ENCODE measurements around the gene POP4. TPM values are rescaled to one million over a fixed set of nuclear protein-coding genes. Genes with fewer than 3 reads are reported as not detected.

POP4 gene
- total and polyA plus RNA-seq, 9 of the 15 experiments (the other 6 are each of a cell fraction or from before 2014, with no cell fraction given): 42.1 to 128 (median 99.0) TPM

- intact Hi-C loops (cut with micrococcal nuclease) (no loop called here), in situ Hi-C loops (cut with MboI) (loop anchor here (25.0 kb wide), 1 partner anchor 859 kb away; no protein-coding TSS in a partner anchor)
- peaks cover 0 to 7% of the 10 kb centered on the region in 2 experiments; a peak in 2 of 5 replicates for H3K4me1 ChIP-seq (replicated peaks in 1 of 2; ENCODE audit: control insufficient read depth in 2 of 2, insufficient read depth in 2 of 2, low read length in 2 of 2)
- no TSS peak for BruUV-seq (replicated peaks)
- no peak overlapping the region for H3K9ac ChIP-seq (ENCODE audit: insufficient read depth in 1 of 2, low read depth in 2 of 2, low read length in 2 of 2)
- ChIA-PET POLR2A (interaction anchor here (1.1 to 1.3 kb wide), 2 partner anchors 9 to 10 kb away, joined by 3 read pairs; partner anchors contain the start of gene POP4), CTCF (ENCODE audit: low intra/inter-chr PET ratio) (interaction anchor here (0.6 kb wide), 2 partner anchors 1093 to 1354 kb away, joined by 3 read pairs; no protein-coding TSS in a partner anchor)
- no peak overlapping the region for H3K4me2 ChIP-seq (ENCODE audit: insufficient read depth, low read length)
- DNase-seq (ENCODE audit: extremely low read depth in 1 of 4, low spot score in 3 of 4) (peak in 2 of 4 experiments; percentile 49), ATAC-seq (peak; percentile 63), FAIRE-seq (no peak)
- H2AFZ ChIP-seq (ENCODE audit: low read depth, low read length): peak overlapping the region; percentile 14; the same call in 1 of the 2 replicates
- H3K79me2 ChIP-seq (ENCODE audit: control insufficient read depth, insufficient read depth, low read length): no peaks in the 10 kb centered on the region
- no peaks in the 10 kb centered on the region for H3K36me3 ChIP-seq (ENCODE audit: control insufficient read depth, insufficient read depth, low read length)
- no peak overlapping the region for H3K27ac ChIP-seq (ENCODE audit: extremely low read depth, low read depth, low read length)
- H3K9me3 ChIP-seq (replicated peaks; ENCODE audit: control insufficient read depth, insufficient read depth, low read depth, low read length): no peaks in the 10 kb centered on the region
- no peak overlapping the region for H3K4me3 ChIP-seq
- H3K27me3 ChIP-seq (ENCODE audit: control insufficient read depth in 2 of 2, insufficient read depth in 2 of 2, low read length in 2 of 2): peaks cover 5 to 13% of the 10 kb centered on the region in 2 experiments; a peak in 4 of 5 replicates
- peaks cover 3% of the 10 kb centered on the region; the same call in 1 of the 2 replicates for H4K20me1 ChIP-seq (replicated peaks; ENCODE audit: control insufficient read depth, insufficient read depth, low read length)
- no peaks in the 10 kb centered on the region for H3K9me1 ChIP-seq (ENCODE audit: control insufficient read depth, insufficient read depth, low read length)
- 22% methylated on average over 10 of the region's 10 CpGs for WGBS (ENCODE audit: insufficient coverage, low coverage, missing lambda C conversion rate)
- TF ChIP-seq MAZ (CRISPR knock-in tag; conservative IDR thresholded peaks at IDR 0.05 in 1 of 2, IDR thresholded peaks at IDR 0.05 in 1 of 2) (no peak), MYC (IDR thresholded peaks at IDR 0.05; ENCODE audit: low read depth, low read length) (no peak), MYC (CRISPR knock-in tag; IDR thresholded peaks at IDR 0.05; ENCODE audit: borderline replicate concordance, low read depth) (no peak), FOSL1 (tag; conservative IDR thresholded peaks at IDR 0.05) (0 out of 2 replicates have a peak, but pooled peaks have one; percentile 16), TOE1 (IDR thresholded peaks at IDR 0.05; ENCODE audit: borderline replicate concordance) (no peak), TOE1 (CRISPR knock-in tag; IDR thresholded peaks at IDR 0.05; ENCODE audit: borderline replicate concordance, low read depth) (no peak), FOXK1 (CRISPR knock-in tag; IDR thresholded peaks at IDR 0.05; ENCODE audit: borderline replicate concordance) (no peak), PHB (CRISPR knock-in tag; IDR thresholded peaks at IDR 0.05) (no peak), KDM2B (CRISPR knock-in tag; IDR thresholded peaks at IDR 0.05) (no peak), L3MBTL2 (IDR thresholded peaks at IDR 0.05) (0 out of 2 replicates have a peak, but pooled peaks have one; percentile 18), CBFA2T2 (conservative IDR thresholded peaks at IDR 0.05) (peak; percentile 23), PPARD (CRISPR knock-in tag; IDR thresholded peaks at IDR 0.05) (no peak), MYNN (IDR thresholded peaks at IDR 0.05) (peak; percentile 54; the same call in 1 of the 2 replicates), MYNN (CRISPR knock-in tag; IDR thresholded peaks at IDR 0.05) (no peak)
- TF ChIP-seq, protein P1, sequence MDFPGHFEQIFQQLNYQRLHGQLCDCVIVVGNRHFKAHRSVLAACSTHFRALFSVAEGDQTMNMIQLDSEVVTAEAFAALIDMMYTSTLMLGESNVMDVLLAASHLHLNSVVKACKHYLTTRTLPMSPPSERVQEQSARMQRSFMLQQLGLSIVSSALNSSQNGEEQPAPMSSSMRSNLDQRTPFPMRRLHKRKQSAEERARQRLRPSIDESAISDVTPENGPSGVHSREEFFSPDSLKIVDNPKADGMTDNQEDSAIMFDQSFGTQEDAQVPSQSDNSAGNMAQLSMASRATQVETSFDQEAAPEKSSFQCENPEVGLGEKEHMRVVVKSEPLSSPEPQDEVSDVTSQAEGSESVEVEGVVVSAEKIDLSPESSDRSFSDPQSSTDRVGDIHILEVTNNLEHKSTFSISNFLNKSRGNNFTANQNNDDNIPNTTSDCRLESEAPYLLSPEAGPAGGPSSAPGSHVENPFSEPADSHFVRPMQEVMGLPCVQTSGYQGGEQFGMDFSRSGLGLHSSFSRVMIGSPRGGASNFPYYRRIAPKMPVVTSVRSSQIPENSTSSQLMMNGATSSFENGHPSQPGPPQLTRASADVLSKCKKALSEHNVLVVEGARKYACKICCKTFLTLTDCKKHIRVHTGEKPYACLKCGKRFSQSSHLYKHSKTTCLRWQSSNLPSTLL (IDR thresholded peaks at IDR 0.05): no peak
- TF ChIP-seq, protein P2, sequence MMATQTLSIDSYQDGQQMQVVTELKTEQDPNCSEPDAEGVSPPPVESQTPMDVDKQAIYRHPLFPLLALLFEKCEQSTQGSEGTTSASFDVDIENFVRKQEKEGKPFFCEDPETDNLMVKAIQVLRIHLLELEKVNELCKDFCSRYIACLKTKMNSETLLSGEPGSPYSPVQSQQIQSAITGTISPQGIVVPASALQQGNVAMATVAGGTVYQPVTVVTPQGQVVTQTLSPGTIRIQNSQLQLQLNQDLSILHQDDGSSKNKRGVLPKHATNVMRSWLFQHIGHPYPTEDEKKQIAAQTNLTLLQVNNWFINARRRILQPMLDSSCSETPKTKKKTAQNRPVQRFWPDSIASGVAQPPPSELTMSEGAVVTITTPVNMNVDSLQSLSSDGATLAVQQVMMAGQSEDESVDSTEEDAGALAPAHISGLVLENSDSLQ (IDR thresholded peaks at IDR 0.05): peak; percentile 51; the same call in 1 of the 2 replicates
- TF ChIP-seq, protein P3, sequence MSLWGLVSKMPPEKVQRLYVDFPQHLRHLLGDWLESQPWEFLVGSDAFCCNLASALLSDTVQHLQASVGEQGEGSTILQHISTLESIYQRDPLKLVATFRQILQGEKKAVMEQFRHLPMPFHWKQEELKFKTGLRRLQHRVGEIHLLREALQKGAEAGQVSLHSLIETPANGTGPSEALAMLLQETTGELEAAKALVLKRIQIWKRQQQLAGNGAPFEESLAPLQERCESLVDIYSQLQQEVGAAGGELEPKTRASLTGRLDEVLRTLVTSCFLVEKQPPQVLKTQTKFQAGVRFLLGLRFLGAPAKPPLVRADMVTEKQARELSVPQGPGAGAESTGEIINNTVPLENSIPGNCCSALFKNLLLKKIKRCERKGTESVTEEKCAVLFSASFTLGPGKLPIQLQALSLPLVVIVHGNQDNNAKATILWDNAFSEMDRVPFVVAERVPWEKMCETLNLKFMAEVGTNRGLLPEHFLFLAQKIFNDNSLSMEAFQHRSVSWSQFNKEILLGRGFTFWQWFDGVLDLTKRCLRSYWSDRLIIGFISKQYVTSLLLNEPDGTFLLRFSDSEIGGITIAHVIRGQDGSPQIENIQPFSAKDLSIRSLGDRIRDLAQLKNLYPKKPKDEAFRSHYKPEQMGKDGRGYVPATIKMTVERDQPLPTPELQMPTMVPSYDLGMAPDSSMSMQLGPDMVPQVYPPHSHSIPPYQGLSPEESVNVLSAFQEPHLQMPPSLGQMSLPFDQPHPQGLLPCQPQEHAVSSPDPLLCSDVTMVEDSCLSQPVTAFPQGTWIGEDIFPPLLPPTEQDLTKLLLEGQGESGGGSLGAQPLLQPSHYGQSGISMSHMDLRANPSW (CRISPR knock-in tag; IDR thresholded peaks at IDR 0.05): no peak
These were observed 9.9 kb upstream of the POP4 start for GRCh38 chr19:29596080-29596727.

Measured in K562 (cell line).